Posterior cingulate gyrus (tissue), 11 donors: ENCODE measurements around the gene CDV3.
"Not testable (repeated sequence)": the region's sequence is repeated elsewhere in the genome, so short reads cannot be mapped to it uniquely, and the experiment has no call there.

Experiments
- DNase-seq, 10 donors: peaks; one replicate each; pipeline versions ENCODE4 v3.0.0 to v3.0.0-alpha.2; 2020 to 2021; ENCODE audit warnings: mixed read lengths in 3 of 10
- intact Hi-C: fragments of 100-400 bp; cut with DNase I; formaldehyde crosslinking; loops from one replicate; pipeline ENCODE4 v1.15.1; 2023

CDV3 gene, protein sequence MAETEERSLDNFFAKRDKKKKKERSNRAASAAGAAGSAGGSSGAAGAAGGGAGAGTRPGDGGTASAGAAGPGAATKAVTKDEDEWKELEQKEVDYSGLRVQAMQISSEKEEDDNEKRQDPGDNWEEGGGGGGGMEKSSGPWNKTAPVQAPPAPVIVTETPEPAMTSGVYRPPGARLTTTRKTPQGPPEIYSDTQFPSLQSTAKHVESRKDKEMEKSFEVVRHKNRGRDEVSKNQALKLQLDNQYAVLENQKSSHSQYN

DNA sequence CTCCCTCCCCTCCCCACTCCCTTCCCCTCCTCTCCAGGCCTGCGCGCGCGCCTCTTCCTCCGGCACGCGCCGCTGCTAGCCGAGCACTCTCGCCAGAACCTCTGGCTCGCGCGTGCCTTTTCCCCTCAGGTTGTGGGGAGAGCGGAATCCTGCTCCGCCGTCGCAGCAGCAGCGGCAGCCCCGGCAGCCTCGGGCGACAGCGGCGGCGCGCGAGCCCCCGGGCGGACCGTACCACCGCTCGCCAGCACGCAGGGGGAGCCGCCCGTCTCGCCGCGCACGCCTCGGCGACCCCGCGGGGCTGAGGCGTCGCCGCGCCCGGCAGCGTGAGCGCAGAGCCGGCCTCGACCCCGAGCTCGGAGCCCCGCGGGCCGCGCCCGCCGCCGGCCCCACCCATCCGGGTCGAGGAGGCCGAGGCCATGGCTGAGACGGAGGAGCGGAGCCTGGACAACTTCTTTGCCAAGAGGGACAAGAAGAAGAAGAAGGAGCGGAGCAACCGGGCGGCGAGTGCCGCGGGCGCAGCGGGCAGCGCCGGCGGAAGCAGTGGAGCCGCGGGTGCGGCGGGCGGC, at the start of gene CDV3:
Gene CDV3 (plus strand): TSS at position 58 of the 566 bp plus-strand sequence. CDS start 359 bp downstream, at position 417.
- peak in 1 of 10 donors; percentile 85 for DNase-seq
- intact Hi-C loops: loop anchor here (2.0 to 10.0 kb wide), 3 partner anchors 174 to 851 kb away; partner anchors contain the start of genes NPHP3, TF and TMEM108

DNA sequence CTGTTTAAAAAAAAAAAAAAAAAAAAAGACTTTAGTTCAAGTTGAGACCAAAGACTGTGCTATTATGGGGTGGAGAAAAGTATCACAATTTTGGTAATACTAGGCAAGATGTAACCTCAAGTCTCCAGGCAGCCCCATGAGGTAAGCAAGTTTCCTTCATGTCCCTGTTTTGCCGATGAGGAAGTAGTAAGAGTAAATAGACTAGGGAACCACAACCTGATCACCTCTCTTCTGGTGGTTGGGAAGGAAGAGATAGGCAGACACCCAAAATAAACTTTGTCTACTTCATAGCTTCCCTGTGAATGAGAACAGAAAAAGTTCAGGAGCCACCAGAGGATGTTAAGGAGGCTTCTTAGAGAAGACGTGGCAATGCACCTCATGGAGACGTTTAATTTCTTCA, 49.7 kb upstream of the CDV3 start:
- intact Hi-C loops, DNase-seq: not testable (repeated sequence)

DNA sequence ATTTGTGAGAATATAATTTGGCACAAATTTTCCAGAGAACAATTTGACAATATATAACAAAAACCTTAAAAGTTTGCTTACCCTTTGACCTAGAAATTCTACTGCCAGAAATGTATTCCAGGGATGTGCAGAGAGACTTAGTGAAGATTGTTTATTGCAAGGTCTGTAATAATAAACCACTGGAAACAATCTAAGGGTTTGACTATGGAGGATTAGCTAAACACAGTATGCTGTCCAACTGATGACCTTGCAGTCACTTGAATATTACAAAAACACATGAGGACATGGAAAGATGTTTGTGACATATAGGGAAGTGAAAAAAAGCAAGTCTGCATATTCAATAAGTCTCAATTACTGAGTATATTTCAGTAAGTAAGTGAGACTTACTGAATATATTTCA, 48.1 kb upstream of the CDV3 start:
- DNase-seq: no peak
- intact Hi-C loops: no loop called here

DNA sequence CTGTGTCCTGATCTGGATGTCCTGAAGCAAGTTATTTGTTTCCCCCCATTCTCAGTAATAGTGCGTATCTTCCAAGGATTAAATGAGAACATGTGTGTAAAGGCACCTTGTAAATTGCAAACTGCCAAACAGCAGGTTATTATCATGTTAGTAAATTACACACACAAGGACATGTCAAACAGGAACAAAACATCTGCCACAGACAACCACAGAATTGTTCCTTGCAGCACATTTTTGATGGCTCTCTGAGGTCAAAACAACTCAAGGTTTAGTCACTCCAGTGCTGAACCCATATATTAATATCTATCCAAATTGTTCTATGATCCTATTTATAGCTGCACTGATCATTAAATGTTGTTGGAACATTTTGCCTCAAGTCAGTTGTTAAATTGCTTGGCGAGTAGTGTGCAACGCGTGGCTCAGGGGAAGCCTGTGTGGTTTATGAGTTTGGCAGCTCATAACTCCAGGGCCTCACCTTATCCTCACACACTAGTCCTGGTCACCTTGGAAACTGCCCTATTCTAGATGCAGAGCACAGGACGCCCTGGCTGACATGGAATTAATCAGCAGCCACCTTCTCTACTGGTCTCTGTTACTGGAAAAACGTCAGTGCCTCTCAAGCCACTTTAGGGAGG, 46.3 kb upstream of the CDV3 start:
- intact Hi-C loops: no loop called here
- no peak for DNase-seq

DNA sequence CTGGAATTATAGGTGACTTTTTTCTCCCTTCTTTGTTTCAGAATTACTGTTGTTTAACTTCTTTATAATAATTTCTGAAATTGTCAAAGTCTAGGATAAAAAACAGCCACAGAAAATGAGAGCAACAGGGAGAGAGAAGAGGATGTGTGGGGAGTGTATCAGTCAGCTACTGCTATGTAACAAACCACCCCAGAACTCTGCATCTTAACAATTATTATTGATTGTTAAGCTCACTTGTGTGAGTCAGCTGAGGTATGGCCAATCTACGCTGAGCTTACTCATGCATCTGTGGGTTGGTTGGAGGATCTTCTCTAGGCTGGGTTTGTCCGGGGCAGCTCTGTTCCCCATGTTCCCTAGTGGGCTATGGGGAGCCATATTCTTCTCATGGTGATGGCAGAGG, 43.7 kb upstream of the CDV3 start:
- DNase-seq: no peak
- intact Hi-C loops: no loop called here

DNA sequence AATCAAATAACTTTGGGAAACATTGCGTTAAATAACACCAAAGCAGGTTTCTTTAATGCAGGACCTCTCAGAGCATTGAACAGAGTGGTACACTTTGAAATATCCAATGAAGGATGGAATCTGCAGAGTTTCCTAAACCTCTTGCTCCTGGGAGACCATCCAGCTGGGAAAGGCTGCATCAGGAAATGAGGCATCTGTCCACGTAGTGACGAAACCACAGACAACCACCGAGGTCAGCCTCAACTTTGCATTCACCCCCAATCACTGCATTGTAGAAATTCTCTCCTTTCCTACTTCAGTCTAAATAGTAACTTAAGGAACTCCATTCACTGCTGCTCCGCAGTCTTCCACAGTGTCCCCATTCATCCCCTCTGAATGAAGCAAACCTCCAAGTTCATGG, 41.5 kb upstream of the CDV3 start:
- intact Hi-C loops: no loop called here
- no peak for DNase-seq

DNA sequence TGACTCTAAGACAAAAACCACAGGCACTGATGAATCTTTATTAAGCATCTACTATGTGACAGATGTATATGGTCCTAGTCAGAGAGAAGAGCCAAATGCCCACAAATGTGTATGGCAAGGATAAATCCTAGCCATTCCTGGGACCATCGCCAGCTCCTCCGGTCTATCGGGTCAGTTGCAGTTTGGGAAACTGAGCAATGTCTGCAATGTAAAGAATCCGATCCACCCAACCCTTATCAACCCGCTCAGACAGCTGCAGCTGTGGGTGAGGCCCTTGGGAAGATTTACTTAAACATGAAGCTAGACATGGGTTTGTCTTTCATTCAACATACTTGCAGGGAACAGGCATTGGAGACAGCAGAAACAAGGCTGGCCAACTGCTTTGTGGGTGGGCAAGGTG, 40.5 kb upstream of the CDV3 start:
- intact Hi-C loops: no loop called here
- DNase-seq: no peak

DNA sequence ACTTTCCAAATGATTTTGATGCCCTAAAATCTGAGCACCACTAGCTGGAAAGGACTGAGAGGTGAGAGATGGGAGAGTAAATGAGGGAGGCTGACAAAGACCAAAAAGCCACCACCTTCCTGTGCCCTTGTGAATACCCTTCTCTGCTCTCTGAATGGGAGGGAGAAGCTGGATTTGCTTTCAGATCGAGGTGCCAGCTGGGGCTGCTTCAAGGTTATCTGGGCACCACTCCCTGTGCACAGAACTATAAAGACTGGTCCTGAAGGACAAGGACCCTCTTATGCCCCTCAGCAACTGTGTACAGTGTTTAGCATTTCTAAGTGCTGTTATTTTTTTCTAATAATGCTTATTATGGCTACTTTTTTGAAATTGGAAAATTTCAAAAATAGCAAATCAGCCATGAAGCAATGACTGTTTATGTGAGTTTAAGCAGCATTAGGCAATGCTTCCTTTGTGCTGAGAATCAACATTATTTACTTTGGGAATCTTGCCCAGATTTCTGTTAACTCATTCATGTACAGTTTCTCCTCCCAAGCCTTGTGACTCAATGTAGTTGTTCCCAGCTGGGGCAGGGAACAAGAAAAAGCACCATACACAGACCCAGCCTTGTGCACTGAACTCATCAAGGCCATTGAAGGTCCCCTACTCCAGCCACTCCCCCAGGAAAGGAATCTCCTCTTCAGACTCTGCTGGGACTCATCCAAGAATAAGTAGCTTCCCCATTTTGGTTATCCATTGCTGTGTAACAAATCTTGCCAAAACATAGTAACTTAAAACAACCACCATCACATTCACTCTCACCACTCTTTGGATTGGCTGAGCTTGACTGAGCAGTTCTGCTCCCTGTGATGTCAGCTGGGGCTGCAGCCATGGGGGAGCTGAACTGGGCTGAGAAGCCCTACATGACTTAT, 37.3 kb upstream of the CDV3 start:
- intact Hi-C loops: no loop called here
- no peak for DNase-seq

DNA sequence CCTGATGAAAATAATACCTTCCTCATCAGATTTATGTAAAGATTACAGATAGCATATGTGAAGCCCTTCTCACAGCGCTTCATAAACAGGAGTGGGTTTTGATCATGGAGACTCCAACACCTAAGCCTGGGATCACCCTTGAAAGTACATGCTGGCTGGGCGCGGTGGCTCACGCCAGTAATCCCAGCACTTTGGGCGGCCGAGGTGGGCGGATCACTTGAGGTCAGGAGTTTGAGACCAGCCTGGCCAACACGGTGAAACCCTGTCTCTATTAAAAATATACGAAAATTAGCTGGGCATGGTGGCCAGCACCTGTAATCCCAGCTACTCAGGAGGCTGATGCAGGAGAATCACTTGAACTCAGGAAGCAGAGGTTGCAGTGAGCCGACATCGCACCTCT, 36.4 kb upstream of the CDV3 start:
- peak in 1 of 10 donors; percentile 55 for DNase-seq
- intact Hi-C loops: not testable (repeated sequence)

DNA sequence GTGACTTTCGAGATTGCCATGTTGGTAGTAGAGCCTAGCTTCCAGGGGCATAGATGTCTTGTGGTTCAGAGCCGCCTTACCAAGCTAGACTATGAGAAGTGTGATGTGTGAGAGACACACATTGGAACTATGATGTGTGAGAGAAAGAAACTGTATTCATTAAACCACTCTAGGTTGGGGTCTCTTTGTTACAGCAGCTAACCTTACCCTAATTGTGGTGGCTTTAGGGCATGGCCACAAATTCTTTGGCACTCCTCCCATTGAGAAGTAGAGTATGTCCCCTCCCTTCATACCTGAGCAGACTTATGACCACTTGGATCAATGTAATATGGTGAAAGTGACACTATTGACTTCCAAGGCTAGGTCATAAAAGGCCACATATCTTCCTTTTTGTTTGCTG, 35.3 kb upstream of the CDV3 start:
- intact Hi-C loops: no loop called here
- DNase-seq: no peak

DNA sequence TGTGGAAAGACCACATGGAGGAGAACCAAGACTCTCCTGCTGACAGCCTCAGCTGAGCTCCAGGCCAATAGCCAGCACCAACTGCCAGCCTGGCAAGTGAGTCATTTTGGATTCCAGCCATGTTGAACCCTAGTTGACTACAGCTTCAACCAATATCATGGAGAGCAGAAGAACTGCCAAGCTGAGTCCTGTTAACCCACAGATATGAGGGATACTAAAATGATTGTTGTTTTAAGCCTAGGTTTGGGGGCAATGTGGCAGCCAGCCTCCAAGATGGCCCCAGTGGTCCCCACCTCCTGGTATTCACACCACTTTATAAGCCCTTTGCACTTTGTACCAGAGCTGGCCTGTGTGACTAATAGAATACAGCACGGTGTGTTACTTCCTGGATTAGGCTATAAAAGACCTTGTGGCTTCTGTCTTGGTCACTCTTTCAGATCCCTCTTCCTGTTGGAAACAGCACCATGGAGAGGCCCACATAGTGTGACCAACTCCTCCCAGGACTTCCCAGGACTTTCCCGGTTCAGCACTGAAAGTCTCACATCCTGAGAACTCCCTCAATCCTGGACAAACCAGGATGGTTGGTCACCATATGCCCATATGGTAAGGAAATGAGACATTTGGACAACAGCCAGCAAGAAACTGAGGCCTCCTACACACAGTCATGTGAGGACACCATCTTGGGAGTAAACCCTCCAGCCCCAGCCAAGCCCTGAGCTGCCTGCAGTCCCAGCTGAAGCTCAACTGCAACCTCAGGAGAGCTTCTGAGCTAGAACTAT, 32.4 kb upstream of the CDV3 start:
- DNase-seq: peak in 1 of 10 donors; percentile 54
- intact Hi-C loops: no loop called here

DNA sequence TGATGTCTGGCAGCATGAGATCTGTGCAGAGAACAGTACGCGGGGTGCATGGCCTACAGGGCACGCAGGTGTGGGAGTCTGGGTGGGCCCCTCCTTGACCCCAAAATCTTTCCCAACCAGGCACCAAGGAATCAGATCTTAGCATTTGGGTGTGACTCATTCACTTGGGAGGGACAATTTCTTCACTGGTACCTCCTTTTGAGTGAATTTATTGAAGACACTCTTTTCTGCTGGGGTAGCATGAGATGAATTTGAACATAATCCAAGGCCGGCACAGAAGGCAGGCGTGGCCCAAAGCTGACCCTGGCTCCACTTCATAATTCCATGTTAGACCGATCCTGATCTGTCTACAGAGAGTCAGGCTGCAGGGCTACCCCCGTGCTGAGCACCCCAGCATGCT, 30.6 kb upstream of the CDV3 start:
- DNase-seq: no peak
- intact Hi-C loops: no loop called here

DNA sequence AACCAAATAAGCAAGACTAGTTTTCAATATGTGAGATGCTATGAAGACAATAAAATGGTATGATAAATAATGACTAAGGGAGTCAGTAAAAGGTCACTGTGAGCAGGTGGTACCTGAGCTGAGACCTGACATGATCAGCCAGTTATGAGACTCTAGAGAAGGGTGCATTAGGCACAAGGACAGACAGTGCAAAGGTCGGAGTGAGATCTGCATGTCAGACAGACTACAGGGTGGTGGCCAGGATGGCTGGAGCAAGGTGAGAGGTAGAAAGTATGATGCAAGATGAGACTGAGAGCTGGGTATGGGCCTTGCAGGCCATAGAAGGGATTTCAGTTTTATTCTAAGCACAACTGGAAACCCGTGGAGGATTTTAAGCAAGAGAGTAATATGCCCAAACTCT, 28.5 kb upstream of the CDV3 start:
- DNase-seq, intact Hi-C loops: not testable (repeated sequence)

DNA sequence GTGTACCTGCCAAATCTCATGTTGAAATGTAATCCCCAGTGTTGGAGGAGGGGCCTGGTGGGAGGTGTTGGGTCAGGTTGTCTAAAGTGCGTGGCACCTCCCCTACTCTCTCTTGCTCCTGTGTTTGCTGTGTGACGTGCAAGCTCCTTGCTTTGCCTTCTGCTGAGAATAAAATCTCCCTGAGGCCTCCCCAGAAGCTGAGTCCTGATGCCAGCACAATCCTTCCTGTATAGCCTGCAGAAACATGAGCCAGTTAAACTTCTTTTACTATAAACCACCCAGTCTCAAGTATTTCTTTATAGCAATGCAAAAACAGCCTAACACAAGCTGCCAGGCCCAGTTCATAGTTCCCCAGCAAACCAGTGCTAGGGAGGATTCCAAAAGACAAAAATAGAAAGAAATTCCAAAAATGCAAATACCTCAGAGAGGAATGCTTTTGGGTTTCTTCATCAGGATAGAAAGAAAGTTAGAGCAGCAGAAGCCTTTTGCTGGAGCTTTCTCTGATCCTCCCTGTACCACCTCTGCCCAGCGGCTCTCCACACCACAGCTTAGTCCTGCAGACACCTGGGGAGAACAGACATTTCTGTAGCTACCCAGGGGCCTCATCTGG, 25.9 kb upstream of the CDV3 start:
- peak in 1 of 10 donors; percentile 65 for DNase-seq
- intact Hi-C loops: no loop called here

DNA sequence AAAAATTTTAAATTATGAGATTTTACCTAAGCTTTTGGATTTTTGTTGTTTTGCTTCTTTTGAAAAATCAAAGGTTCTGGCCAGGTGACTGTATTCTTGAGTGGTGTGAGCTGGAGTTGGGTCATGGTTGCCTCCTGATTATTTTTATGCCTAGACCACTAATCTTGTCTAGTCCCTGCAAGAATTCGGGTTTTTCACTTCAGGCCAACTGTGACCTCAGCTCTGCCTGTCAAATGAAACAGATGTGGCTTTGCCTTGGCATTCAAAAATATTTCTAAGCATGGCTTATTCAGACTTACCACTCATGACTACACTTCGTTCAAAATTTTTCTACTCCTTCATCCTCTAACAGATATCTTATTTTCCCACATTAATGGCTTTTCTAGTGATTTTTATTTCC, 25.4 kb upstream of the CDV3 start:
- intact Hi-C loops: no loop called here
- DNase-seq: no peak

DNA sequence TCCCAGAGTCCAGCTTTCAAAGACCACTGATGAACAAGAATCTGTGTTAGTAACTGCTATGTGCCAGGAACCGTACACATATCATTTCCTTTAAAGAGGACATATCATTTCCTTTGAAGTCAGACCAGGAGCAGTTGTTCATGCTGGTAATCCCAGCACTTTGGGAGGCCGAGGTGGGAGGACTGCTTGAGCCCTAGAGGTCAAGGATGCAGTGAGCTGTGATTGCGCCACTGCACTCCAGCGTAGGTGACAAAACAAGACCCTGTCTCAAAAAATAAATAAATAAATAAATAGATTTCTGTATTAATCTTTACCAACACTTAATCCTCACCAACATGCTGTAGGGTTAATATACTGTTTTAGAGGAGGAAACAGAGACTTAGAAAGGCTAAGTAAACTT, 23.9 kb upstream of the CDV3 start:
- intact Hi-C loops: no loop called here

DNA sequence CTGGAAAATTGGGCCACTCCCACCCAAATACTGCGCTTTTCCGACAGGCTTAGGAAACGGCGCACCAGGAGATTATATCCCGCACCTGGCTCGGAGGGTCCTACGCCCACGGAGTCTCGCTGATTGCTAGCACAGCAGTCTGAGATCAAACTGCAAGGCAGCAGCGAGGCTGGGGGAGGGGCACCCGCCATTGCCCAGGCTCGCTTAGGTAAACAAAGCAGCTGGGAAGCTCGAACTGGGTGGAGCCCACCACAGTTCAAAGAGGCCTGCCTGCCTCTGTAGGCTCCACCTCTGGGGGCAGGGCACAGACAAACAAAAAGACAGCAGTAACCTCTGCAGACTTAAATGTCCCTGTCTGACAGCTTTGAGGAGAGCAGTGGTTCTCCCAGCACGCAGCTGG, 21.9 kb upstream of the CDV3 start:
- intact Hi-C loops: not testable (repeated sequence)

More for the DNA sequence above, 23.9 kb upstream of the CDV3 start:
- DNase-seq: no peak

DNA sequence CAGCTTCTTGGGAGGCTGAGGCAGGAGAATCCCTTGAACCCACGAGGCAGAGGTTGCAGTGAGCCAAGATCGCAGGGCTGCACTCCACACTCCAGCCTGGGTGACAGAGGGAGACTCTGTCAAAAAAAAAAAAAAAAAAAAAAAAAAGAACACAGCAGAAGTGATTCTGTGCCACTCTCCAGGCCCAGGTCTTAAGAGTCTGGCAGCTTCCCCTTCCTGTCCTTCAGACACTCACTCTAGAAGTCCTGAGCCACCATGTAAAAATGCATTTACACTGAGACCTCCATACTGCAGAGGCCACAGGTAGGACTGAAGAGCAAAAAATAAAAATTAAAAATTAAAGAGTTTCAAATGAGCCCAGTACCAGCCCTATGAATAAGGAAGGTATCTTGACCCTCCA, 11.8 kb upstream of the CDV3 start:
- intact Hi-C loops: loop anchor here (10.0 kb wide), 1 partner anchor 117 kb away; no protein-coding TSS in a partner anchor
- no peak for DNase-seq

More for the DNA sequence above, 21.9 kb upstream of the CDV3 start:
- DNase-seq: not testable (repeated sequence)

DNA sequence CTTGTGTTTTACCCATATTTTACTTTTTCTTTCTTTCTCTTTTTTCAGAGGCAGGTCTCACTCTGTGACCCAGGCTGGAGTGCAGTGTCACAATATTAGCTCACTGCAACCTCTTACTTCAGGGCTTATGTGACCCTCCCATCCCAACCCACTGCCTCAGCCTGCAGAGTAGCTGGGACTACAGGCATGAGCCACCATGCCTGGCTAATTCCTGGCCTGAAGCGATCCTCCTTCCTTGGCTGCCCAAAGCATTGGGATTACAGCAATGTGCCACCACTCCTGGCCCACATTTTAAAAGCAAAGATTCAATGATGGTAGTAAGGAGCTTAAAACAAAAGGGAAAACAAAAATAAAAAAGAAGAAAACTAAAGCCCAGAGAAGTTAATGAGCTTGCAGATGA, 11.1 kb upstream of the CDV3 start:
- DNase-seq: no peak
- intact Hi-C loops: loop anchor here (10.0 kb wide), 1 partner anchor 118 kb away; no protein-coding TSS in a partner anchor
